Measurements from ENCODE around the gene WSCD1. TPM values are rescaled to one million over a fixed set of nuclear protein-coding genes. Genes with fewer than 3 reads are reported as not detected.
A peak's percentile ranks its signal among the peaks of the same experiment; 100 is the strongest.

Gene WSCD1
- total RNA-seq, 1 donor: under 0.01 TPM

- H3K4me3 ChIP-seq (ENCODE audit: low read depth, low read length): no peak overlapping the region
- TF ChIP-seq CTCF (IDR thresholded peaks at IDR 0.05; ENCODE audit: insufficient read depth, low read depth, low read length): no peak
- no peak for DNase-seq (ENCODE audit: low read depth)
These were observed 14.1 kb upstream of the WSCD1 start for GRCh38 chr17:6056104-6056503.

- TF ChIP-seq CTCF (IDR thresholded peaks at IDR 0.05; ENCODE audit: insufficient read depth, low read depth, low read length): no peak
- no peak for DNase-seq (ENCODE audit: low read depth)
- H3K4me3 ChIP-seq (ENCODE audit: low read depth, low read length): no peak overlapping the region
These were observed 12.6 kb upstream of the WSCD1 start for GRCh38 chr17:6057562-6057961.

GRCh38 chr17:6059406-6059805 lies 10.8 kb upstream of the WSCD1 start:
- no peak for TF ChIP-seq CTCF (IDR thresholded peaks at IDR 0.05; ENCODE audit: insufficient read depth, low read depth, low read length)
- no peak overlapping the region for H3K4me3 ChIP-seq (ENCODE audit: low read depth, low read length)
- no peak for DNase-seq (ENCODE audit: low read depth)

GRCh38 chr17:6061290-6061689 lies 8.9 kb upstream of the WSCD1 start:
- DNase-seq (ENCODE audit: low read depth): peak; percentile 17
- H3K4me3 ChIP-seq (ENCODE audit: low read depth, low read length): no peak overlapping the region

GRCh38 chr17:6064868-6065267 lies 5.3 kb upstream of the WSCD1 start:
- TF ChIP-seq CTCF (IDR thresholded peaks at IDR 0.05; ENCODE audit: insufficient read depth, low read depth, low read length): no peak
- H3K4me3 ChIP-seq (ENCODE audit: low read depth, low read length): no peak overlapping the region
- no peak for DNase-seq (ENCODE audit: low read depth)

More at GRCh38 chr17:6061290-6061689, 8.9 kb upstream of the WSCD1 start:
- TF ChIP-seq CTCF (IDR thresholded peaks at IDR 0.05; ENCODE audit: insufficient read depth, low read depth, low read length): no peak

- DNase-seq (ENCODE audit: low read depth): no peak
- no peak overlapping the region for H3K4me3 ChIP-seq (ENCODE audit: low read depth, low read length)
- no peak for TF ChIP-seq CTCF (IDR thresholded peaks at IDR 0.05; ENCODE audit: insufficient read depth, low read depth, low read length)
These were observed 4.8 kb upstream of the WSCD1 start for GRCh38 chr17:6065351-6065750.

- H3K4me3 ChIP-seq (ENCODE audit: low read depth, low read length): no peak overlapping the region
- TF ChIP-seq CTCF (IDR thresholded peaks at IDR 0.05; ENCODE audit: insufficient read depth, low read depth, low read length): no peak
- DNase-seq (ENCODE audit: low read depth): no peak
These were observed 3.8 kb upstream of the WSCD1 start for GRCh38 chr17:6066183-6066948.

Measured in fibroblast of villous mesenchyme (primary cell).